GM08714 (cell line): ENCODE data around the gene ADGRG1.

Source experiments
- H3K4me3 ChIP-seq: fragments of 200-500 bp; sonication (Bioruptor generic); 2 replicates; pipeline ENCODE4 v1.5.1; 2014; ENCODE audit warnings: mild to moderate bottlenecking, low read length, inconsistent platforms
- ZNF274 ChIP-seq: IDR thresholded peaks from 2 replicates; pipeline ENCODE4 v1.6.1; 2012; ENCODE audit warnings: mild to moderate bottlenecking, low read depth, low read length

The ADGRG1 gene

DNA sequence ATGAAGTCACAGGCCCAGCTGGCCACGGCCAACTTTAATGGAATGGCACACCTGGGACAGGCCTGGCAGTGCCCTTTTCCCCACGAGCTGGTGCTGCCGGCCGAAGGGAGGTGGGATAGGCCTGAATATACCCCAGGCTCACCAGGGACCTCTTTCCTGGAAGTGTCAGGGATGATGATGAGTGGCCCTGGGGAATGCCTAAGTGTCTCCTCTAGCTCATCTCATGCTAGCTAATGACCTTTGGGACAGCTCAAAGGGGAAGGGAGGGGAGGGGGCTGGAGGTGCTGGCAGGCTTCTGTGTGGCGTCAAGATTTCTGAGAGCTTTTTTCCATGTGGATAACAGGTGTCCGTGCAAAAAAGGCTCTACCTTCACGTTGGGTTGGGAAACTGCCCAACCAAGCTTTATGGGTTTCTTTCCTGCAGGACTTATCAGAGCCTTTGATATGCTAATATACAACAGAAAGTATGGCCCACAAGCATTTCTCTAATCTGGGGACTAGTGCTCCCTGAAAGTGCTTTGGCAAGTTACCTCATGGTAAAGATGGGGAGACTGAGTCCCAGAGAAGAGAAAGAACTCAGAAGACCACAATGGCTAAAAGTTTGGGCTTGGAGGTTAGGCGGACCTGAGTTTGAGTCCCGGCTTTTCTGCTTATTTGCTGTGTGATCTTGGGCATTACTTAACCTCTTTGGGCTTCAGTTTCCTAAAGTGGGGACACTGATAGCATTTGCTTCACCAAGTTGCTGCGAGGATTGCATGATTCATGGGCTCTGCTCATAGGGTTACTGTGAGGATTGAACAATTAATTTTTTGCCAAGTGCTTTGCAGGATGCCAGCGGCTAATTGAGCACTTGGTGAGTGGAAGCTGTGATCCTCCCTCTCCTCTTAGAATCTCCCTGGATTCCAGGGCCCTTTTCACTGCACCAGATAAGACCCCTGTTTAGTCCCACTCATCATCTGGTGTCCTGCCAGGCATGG is 14.0 kb downstream of the ADGRG1 start:
- TF ChIP-seq ZNF274: no peak
- H3K4me3 ChIP-seq: no peak overlapping the region

DNA sequence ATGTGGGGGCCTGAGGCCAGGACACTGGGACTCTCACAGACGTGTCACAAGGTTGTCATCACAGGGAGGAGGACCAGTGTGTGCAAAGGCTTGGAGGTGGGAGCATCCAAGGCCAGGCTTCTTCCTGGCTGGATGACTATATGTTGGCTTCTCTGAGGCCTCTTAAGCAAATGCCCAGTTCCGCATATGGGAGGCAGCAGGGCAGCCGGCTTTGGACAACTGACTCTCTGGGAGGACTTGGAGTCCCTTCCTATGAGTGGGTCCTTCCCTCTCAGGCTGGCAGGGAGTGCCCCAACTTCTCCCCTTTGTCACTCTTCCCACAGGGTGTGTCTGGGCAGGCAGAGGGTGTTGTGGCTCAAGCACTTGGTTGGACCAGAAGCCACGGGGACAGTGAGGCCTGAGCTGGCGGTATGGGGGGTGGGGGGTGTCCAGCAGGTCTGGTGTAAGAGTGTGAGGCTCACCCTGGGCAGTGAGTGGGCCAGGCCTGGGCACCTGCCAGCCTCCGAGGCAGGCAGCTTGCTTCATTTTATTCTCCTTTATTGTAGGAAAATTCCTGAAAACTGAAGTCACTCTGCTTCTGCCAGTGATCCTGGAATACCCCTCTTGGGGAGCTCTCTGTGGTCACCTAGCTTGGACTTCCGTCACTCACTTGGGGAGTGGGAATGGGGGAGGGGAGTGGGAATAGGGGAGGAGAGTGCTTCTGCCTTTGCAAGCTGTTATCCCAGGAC is 14.9 kb downstream of the ADGRG1 start:
- no peak for TF ChIP-seq ZNF274
- no peak overlapping the region for H3K4me3 ChIP-seq

DNA sequence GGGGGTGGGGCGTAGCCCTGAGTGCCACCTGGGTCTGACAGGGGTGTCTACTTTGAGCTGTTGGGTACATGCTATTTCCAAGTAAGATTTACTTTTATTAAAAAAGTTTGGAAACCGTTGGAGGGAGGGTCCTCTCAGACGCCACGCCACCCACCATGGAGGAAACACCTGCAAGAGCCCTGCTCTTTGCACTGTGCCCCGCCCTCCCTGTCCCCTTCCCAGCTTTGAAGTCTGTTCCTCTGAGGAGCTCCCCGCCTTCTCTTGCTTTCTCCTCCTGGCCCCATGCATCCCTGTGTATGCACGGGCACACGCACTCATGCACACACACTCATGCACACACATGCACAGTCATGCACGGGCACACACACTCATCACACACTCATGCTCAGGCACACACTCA is 15.5 kb downstream of the ADGRG1 start:
- no peak for TF ChIP-seq ZNF274
- H3K4me3 ChIP-seq: no peak overlapping the region

DNA sequence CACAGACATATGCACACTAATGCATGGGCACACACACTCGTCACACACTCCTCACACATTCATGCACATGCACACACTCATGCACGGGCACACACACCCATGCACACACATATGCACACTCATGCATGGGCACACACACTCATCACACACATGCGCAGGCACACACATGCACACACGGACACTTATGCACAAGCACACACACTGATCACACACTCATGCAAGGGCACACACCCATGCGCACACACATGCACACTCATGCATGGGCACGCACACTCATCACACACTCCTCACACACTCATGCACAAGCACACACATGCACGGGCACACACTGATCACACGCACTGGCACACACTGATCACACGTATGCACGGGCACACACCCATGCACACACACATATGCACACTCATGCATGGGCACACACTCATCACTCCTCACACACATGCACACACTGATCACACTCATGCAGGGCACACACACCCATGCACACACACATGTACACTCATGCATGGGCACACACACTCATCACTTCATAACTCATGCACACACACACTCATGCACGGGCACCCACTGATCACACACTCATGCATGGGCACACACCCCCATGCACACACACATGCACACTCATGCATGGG is 16.1 kb downstream of the ADGRG1 start:
- TF ChIP-seq ZNF274: no peak
- H3K4me3 ChIP-seq: no peak overlapping the region

DNA sequence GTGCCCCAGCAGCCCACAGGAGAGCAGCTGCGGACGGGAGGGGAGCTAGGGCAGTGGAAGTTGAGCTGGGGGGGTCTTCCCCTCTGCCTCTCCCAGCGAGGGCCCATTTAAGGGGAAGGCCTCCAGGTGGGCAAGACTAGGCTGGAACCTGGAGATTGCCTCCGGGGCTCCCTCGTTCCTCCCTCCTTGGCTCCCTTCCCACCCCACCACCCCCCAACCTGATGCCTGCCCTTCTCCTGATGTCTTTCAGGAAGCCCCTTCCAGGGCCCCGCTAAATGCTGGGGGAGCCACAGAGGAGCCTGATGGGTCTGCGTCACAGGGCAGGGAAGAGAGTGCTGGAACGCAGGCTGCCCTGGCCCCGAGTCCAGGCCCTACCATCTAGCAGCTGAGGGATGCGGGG is 16.7 kb downstream of the ADGRG1 start:
- no peak overlapping the region for H3K4me3 ChIP-seq
- TF ChIP-seq ZNF274: no peak

DNA sequence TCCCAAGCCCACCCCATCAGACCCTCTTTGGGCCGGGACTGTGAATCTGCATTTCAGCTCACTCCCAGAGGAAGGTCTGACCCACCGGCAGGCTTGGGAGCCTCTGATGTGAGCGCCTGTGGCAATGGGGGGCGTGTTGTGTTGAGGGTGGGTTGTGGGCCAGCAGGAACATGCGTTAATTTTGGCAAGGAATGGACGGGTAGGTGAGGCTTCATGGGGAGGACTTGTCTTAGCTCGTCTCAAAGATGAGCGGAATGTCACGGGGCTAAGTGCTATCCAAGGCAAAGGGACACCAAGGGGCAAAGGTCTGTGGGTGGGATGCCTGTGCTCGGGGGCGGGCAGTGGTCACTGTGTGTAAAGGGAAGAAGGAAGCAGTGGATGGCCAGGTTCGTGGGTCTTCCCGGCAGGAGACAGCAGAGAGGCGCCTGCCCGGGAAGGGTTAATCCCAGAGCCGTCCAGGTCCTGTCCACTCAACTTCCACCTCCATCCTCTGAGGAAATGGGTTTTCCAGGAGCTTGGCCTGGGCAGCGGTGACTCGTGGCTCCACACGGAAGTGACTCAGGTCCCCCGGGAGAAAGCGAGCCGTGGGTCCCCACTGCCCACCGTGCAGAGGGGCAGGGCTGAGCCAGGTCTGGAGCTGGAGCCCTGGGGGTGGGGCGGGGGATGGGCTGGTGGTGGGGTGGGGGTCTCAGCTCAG is 17.4 kb downstream of the ADGRG1 start:
- no peak overlapping the region for H3K4me3 ChIP-seq
- no peak for TF ChIP-seq ZNF274

DNA sequence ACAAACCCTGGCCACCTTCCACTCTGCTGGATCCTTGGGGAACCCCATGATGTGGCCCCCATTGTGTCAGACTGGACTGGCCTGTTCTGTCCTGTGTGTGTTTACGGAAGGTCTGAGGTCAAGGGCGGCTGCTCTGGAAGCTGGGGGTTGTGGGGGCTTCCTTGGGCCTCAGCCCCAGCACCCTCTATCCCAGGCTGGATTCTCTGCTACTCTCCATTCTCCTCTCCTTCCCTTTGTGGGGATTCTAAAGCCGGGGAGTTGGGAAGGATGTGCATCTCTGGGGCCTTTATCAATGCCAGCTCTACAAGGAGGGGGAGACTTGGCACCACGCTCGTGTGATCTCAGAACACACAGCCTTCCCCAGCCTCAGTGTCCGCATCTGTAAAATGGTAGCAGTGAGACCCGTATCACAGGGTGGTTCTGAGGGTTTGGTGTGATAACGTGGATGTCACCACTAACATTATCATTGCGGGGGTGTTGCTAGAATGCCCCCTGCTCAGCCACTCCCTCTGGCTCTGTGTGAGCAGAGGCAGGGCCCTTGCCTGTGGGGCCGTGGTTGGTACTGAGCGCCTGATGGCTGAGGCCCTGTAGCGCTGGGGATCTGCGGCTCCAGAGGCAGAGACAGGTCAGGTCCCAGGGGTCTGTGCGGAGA is 18.1 kb downstream of the ADGRG1 start:
- TF ChIP-seq ZNF274: no peak
- H3K4me3 ChIP-seq: no peak overlapping the region

DNA sequence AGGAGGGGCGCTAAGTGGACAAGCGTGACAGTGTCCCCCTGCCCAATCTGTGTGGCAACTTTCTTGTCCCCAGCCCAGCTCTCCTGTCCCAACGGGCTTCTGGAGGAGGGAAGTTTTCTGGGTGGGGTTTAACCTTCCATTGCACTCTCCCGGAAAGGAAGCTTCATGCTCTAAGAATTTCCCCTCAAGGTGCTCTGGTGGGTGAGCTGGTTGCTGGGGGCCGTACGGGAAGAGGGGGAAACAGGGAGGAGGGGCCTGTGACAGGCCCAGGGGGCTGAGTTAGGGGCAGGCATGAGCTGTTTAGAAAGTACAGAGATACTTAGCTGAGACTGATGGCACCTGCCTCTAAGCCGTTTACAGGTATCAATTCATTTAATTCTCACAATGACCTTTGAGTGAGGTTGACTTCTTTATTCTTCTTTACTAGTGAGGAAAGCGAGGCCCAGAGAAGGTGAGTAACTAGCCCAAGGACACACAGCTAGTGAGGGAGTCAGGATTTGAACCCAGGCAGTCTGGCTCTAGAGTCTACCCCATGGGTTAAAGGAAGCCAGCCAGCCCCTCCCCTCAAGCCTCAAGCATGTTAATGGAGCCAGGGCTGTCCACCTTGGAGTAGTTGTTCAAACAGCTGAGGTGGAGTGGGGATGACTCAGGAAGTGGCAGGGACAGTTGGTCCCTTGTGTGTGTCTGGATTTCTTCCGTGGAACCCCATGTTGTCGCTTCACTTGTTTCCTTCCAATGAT is 18.9 kb downstream of the ADGRG1 start:
- TF ChIP-seq ZNF274: no peak

DNA sequence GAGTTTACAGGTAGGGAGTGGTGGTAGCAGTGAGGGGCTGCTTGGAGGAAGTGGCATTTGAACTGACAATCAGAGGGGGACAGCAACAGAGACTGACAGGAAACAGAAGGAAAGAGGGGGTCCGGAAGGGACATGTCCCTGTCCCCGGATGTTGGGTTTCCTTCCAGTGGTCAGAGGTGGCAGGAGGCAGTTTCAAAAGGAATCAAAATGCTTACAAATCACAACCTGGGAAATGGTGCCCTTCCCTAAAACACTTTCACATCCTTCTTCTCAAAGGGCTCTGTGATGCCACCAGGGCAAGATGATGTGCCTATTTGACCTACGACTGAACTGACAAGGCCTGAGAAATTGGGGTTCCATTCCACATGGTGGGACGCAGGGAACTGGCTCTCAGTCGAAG is 19.7 kb downstream of the ADGRG1 start:
- no peak for TF ChIP-seq ZNF274
- H3K4me3 ChIP-seq: no peak overlapping the region

More for the DNA sequence above, 18.9 kb downstream of the ADGRG1 start:
- H3K4me3 ChIP-seq: no peak overlapping the region

DNA sequence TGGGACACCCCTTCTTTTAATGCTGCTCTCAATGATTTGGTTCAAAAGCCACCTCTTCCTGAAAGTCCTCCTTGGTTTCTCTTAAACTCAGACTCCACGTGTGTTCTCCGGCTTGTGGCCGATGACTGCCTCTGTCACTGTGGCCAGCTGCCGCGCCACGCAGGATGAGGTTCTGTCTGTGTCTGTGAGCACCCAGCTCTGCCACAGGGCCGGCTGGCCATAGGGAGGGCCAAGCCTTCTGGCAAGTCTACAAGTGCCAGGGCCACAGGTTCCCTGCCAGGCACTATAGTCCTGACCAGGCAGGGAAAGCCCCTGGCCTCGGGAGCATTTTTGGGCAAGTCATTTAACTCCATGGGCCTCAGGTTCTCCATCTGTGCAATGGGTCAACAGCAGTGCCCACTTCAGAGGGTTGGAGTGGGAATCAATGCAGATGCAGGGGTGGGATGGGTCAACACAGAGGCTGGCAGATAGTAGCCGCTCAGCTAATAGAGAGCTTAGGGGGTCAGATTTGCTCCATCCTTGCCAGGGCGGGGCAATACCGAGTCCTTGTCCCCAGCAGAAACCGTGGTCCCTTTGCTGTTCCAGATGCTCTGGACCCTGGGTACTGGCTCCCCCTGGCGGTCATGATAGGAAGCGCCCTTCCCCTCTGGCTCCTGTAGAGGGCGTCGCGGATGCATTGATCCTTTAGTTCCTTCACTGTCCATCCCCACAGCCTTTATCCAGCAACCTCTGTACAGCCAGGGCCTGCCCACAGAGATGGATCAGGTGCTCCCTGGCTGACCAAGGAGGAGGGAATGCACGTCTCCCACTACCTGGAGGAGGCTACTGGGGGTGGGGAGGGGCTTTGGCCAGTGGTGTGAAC is 20.4 kb downstream of the ADGRG1 start:
- no peak for TF ChIP-seq ZNF274
- no peak overlapping the region for H3K4me3 ChIP-seq

DNA sequence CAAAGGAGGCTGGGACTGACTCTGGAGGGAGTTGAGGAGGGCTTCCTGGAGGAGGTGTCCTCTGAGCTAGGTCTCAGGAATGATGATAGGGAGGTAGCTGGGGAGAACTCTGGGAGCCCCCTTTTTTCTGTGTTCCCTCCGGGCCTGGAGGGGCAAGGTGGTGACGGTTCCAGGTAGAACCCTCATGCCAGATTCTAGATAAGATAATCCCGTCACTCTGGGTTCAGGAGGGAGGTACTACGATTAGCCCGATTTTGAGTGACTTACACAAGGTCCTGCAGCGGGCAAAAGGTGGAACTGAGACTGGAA is 21.0 kb downstream of the ADGRG1 start:
- H3K4me3 ChIP-seq: no peak overlapping the region
- TF ChIP-seq ZNF274: no peak

DNA sequence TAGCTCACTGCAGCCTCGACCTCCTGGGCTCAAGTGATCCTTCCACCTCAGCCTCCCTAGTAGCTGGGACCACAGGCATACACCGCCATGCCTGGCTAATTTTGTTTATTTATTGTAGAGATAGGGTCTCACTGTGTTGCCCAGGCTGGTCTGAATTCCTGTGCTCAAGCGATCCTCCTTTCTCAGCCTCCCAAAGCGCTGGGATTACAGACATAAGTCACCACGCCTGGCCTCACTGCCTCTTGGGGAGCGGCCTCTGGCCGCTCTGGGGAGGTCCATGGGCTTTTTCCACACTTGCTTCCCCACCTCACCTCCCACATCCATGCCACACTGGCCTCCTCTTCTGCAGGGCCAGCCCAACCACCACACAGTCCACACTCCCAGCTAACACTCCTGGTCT is 21.4 kb downstream of the ADGRG1 start:
- no peak overlapping the region for H3K4me3 ChIP-seq
- TF ChIP-seq ZNF274: no peak
